PC-3 (cell line): ENCODE data around the gene SYCP2L.

Experiments
- EZH2 ChIP-seq: fragments of 300-600 bp; sonication (generic); IDR thresholded peaks from one replicate; pipeline ENCODE4 v1.6.1; 2017; ENCODE audit warnings: antibody characterized with exemption, mild to moderate bottlenecking, low read length; ENCODE audit not compliant: unreplicated experiment
- TF ChIP-seq, protein P1 (sequence below): fragments of 300-600 bp; sonication (generic); conservative IDR thresholded peaks from 2 replicates; pipeline ENCODE4 v1.5.1; 2017; ENCODE audit warnings: antibody characterized with exemption, low read depth, mild to moderate bottlenecking, low read length

DNA sequence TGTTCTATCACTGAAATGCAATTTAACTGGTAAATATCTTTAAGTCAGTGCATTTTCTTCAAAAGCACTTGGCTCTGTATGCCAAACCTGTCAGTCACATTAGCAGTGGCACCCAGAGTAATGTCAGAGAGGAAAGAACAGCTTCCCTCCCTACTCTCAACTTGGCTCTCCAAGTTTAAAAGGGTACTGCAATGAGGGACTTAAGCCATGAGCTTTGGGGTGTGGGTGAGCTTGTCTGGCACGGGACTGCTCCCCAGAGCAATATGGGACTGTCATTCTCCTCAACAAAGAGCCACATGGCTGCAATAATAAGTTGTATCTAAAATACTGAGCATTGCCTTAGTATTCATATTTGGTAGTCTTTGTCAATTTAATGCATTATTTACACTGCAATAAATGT, 9.0 kb upstream of the SYCP2L start:
- no peak for TF ChIP-seq EZH2
- TF ChIP-seq, protein P1, sequence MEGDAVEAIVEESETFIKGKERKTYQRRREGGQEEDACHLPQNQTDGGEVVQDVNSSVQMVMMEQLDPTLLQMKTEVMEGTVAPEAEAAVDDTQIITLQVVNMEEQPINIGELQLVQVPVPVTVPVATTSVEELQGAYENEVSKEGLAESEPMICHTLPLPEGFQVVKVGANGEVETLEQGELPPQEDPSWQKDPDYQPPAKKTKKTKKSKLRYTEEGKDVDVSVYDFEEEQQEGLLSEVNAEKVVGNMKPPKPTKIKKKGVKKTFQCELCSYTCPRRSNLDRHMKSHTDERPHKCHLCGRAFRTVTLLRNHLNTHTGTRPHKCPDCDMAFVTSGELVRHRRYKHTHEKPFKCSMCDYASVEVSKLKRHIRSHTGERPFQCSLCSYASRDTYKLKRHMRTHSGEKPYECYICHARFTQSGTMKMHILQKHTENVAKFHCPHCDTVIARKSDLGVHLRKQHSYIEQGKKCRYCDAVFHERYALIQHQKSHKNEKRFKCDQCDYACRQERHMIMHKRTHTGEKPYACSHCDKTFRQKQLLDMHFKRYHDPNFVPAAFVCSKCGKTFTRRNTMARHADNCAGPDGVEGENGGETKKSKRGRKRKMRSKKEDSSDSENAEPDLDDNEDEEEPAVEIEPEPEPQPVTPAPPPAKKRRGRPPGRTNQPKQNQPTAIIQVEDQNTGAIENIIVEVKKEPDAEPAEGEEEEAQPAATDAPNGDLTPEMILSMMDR: no peak
